Activated naive CD4-positive, alpha-beta T cell treated with anti-CD3 and anti-CD28 coated beads, Interleukin-2, amount 10 ng/mL, durations not matched to agents 7 days and 5 days (primary cell): ENCODE measurements around the gene ARHGEF28.

ENCODE experiments used
- CTCF ChIA-PET: fragments of 350-600 bp; sonication (Branson Sonifier 250); formaldehyde crosslinking; loops from one replicate; lab custom pipeline; 2021; ENCODE audit warnings: antibody characterized with exemption; lab: Charles Lee
- DNase-seq: peaks from one replicate; pipeline ENCODE4 v3.0.0-alpha.2; 2020
- H3K27ac Mint-ChIP-seq: one replicate; pipeline ENCODE4 v1.8.0; 2021; ENCODE audit warnings: mild to moderate bottlenecking, moderate library complexity, mixed read lengths
- H3K27me3 Mint-ChIP-seq: one replicate; pipeline ENCODE4 v1.8.0; 2021; ENCODE audit warnings: mild to moderate bottlenecking, mixed read lengths
- H3K36me3 Mint-ChIP-seq: one replicate; pipeline ENCODE4 v1.8.0; 2021; ENCODE audit warnings: mixed read lengths
- H3K4me1 Mint-ChIP-seq: one replicate; pipeline ENCODE4 v1.8.0; 2021; ENCODE audit warnings: mixed read lengths
- H3K4me3 Mint-ChIP-seq: one replicate; pipeline ENCODE4 v1.8.0; 2021; ENCODE audit warnings: mild to moderate bottlenecking, moderate library complexity, mixed read lengths
- H3K9me3 Mint-ChIP-seq: one replicate; pipeline ENCODE4 v1.8.0; 2021; ENCODE audit warnings: mixed read lengths

Gene ARHGEF28

GRCh38 chr5:73862796-73863195 is 236.8 kb downstream of the ARHGEF28 start:
- Mint-ChIP-seq H3K27me3 (peaks cover 13% of the 10 kb centered on the region), H3K27ac (no peak overlapping the region), H3K4me3 (no peak overlapping the region), H3K36me3 (no peaks in the 10 kb centered on the region), H3K4me1 (no peaks in the 10 kb centered on the region), H3K9me3 (no peaks in the 10 kb centered on the region)
- DNase-seq: no peak
- CTCF ChIA-PET: no interaction called here

DNA sequence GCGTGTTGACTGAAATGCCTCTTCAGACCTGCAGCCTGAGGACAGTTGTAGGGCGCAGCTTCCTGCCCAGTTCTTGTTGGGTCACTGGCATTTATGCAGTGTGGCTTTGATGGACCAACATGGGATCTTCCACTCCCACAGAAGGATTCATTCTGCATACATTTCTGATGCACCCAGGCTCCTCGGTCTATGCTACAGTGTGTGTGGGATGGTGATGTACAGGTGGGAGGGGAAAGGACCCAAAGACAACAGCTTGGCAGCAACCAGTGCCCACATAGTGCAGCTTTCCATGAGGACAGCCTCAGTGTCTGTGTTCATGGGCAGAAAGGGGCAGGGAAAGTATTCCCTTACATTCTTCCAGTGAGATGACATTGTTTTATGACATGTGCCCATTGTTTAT is 237.9 kb downstream of the ARHGEF28 start:
- Mint-ChIP-seq H3K4me1 (no peaks in the 10 kb centered on the region), H3K36me3 (no peaks in the 10 kb centered on the region), H3K4me3 (no peak overlapping the region), H3K27ac (no peak overlapping the region), H3K9me3 (no peaks in the 10 kb centered on the region), H3K27me3 (peaks cover 7% of the 10 kb centered on the region)
- DNase-seq: no peak
- CTCF ChIA-PET: no interaction called here

GRCh38 chr5:73865315-73865714 is 239.3 kb downstream of the ARHGEF28 start:
- H3K4me3 Mint-ChIP-seq: no peak overlapping the region
- no peak for DNase-seq
- no peaks in the 10 kb centered on the region for H3K4me1 Mint-ChIP-seq
- CTCF ChIA-PET: no interaction called here
- H3K27me3 Mint-ChIP-seq: peaks cover 7% of the 10 kb centered on the region
- H3K9me3 Mint-ChIP-seq: no peaks in the 10 kb centered on the region
- no peak overlapping the region for H3K27ac Mint-ChIP-seq
- no peaks in the 10 kb centered on the region for H3K36me3 Mint-ChIP-seq

- no peaks in the 10 kb centered on the region for H3K36me3 Mint-ChIP-seq
- DNase-seq: no peak
- no peak overlapping the region for H3K27ac Mint-ChIP-seq
- CTCF ChIA-PET: no interaction called here
- no peak overlapping the region for H3K4me3 Mint-ChIP-seq
- peaks cover 7% of the 10 kb centered on the region for H3K27me3 Mint-ChIP-seq
- H3K9me3 Mint-ChIP-seq: no peaks in the 10 kb centered on the region
- H3K4me1 Mint-ChIP-seq: no peaks in the 10 kb centered on the region
Observed at GRCh38 chr5:73867345-73868335, 241.6 kb downstream of the ARHGEF28 start.

DNA sequence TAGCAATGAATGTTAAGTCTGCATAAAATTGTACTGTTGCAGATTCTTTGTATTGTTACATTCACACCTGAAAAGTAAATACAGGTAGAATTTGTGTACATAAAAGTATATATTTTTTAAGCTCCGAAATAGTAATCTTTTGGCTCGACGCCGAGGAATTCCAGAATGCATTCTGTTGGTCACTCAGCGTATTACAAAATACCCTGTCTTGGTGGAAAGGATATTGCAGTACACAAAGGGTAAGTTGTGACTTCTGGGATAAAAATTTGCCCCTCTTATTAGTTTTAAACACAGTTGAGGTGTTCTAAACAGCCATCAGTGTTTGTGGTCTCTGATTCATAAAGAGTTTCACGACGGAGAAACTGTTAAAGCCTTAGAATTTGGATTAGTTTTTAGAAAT is 257.6 kb downstream of the ARHGEF28 start:
- Mint-ChIP-seq H3K4me1 (no peaks in the 10 kb centered on the region), H3K4me3 (no peak overlapping the region), H3K9me3 (no peaks in the 10 kb centered on the region), H3K27ac (no peak overlapping the region), H3K27me3 (peaks cover 7% of the 10 kb centered on the region), H3K36me3 (no peaks in the 10 kb centered on the region)
- CTCF ChIA-PET: no interaction called here
- no peak for DNase-seq

DNA sequence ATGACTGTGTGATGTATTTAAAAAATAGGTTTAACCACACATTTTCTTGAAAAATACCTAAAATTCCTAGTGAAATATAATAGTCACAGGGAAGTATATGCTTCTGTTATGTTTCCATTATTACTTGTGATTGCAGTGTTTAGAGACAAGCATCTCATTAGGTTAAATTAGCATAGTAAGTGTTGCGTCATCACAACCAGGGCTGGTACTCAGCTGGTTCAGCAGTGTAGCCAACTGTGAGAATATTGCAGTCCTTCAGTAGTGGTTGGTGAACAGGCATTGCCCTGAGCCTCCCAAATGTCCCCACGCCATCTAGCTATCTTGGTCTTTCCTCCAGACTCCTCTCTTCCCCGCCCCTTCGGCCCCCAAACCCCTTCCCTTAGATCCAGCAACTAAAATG is 261.7 kb downstream of the ARHGEF28 start:
- CTCF ChIA-PET: no interaction called here

DNA sequence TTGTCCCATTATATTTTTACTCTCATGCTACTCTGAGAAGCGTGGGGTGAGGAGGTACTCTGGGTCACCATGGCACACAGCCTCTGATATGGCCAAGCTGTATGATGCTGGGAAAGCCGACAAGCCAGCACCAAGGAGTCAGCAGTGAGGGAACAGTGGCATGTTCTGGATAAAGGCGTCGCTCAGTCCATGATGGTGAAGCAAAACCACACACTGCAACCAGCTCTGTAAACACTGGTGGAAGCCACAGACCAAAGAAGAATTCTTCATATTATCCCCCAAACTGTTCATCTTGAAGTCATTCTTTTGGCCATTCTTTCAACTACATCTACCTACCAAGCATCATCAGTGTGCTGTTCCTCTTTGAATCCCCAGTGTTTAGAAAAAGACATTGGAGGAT is 264.6 kb downstream of the ARHGEF28 start:
- Mint-ChIP-seq H3K4me3 (no peak overlapping the region), H3K27ac (no peak overlapping the region), H3K27me3 (peaks cover 10% of the 10 kb centered on the region), H3K9me3 (no peaks in the 10 kb centered on the region), H3K36me3 (no peaks in the 10 kb centered on the region), H3K4me1 (no peaks in the 10 kb centered on the region)
- CTCF ChIA-PET: no interaction called here
- no peak for DNase-seq

More for the DNA sequence above, 261.7 kb downstream of the ARHGEF28 start:
- Mint-ChIP-seq H3K27me3 (peaks cover 7% of the 10 kb centered on the region), H3K4me1 (no peaks in the 10 kb centered on the region), H3K27ac (no peak overlapping the region), H3K36me3 (no peaks in the 10 kb centered on the region), H3K9me3 (no peaks in the 10 kb centered on the region), H3K4me3 (no peak overlapping the region)
- no peak for DNase-seq

DNA sequence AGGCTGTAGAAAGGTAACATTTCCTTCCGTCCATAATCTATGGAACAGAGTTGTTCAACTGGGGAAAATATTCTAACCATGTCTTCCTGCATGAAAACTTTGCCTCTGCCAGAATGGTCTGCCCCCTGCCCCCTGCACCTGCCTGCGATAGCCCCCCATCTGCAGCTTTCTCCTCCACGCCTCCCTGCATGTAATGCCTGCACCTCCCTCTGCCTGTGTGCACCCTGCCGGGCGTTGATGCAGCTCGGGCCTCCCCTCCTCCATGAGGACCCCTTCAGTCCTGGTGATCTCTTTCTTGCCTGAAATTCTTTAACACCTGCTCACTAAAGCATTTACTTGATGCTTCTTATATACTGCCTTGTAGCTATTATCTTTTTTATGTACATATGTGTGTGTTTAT is 266.2 kb downstream of the ARHGEF28 start:
- no peaks in the 10 kb centered on the region for H3K4me1 Mint-ChIP-seq
- H3K27ac Mint-ChIP-seq: no peak overlapping the region
- CTCF ChIA-PET: interaction anchor here (0.5 to 1.1 kb wide), 2 partner anchors 10 to 99 kb away, joined by 3 to 4 read pairs; no protein-coding TSS in a partner anchor
- no peak for DNase-seq
- H3K9me3 Mint-ChIP-seq: no peaks in the 10 kb centered on the region
- peaks cover 11% of the 10 kb centered on the region for H3K27me3 Mint-ChIP-seq
- H3K36me3 Mint-ChIP-seq: no peaks in the 10 kb centered on the region
- no peak overlapping the region for H3K4me3 Mint-ChIP-seq

DNA sequence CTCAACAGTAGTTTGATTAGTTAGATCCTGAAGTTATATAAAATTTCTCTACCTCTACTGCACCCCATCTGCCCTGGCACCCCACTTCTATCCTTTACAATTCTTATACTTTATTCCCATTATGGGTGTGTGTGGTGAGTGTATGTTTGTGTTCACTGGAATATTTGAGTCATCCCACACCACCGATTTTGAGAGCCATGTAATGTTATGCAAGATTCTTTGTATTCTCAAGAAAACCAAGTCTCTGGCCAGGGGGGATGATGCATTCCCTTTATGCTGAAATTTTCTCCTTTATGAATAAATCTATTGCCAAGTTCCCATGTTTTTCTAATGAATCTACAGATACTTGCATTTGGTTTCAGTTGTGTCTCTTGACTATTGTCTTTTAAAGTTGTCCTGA is 266.8 kb downstream of the ARHGEF28 start:
- CTCF ChIA-PET: interaction anchor here (0.5 to 1.4 kb wide), 2 partner anchors 10 to 100 kb away, joined by 3 to 4 read pairs; no protein-coding TSS in a partner anchor

GRCh38 chr5:73893813-73894212 is 267.8 kb downstream of the ARHGEF28 start:
- no peaks in the 10 kb centered on the region for H3K4me1 Mint-ChIP-seq

More for the DNA sequence above, 266.8 kb downstream of the ARHGEF28 start:
- H3K4me3 Mint-ChIP-seq: no peak overlapping the region
- H3K4me1 Mint-ChIP-seq: no peaks in the 10 kb centered on the region
- no peaks in the 10 kb centered on the region for H3K36me3 Mint-ChIP-seq
- peaks cover 11% of the 10 kb centered on the region for H3K27me3 Mint-ChIP-seq
- no peak for DNase-seq
- H3K27ac Mint-ChIP-seq: no peak overlapping the region
- H3K9me3 Mint-ChIP-seq: no peaks in the 10 kb centered on the region

GRCh38 chr5:73894860-73895259 is 268.9 kb downstream of the ARHGEF28 start:
- no peak overlapping the region for H3K27ac Mint-ChIP-seq
- DNase-seq: no peak
- H3K4me1 Mint-ChIP-seq: no peaks in the 10 kb centered on the region
- no peaks in the 10 kb centered on the region for H3K36me3 Mint-ChIP-seq
- no peak overlapping the region for H3K4me3 Mint-ChIP-seq
- H3K9me3 Mint-ChIP-seq: no peaks in the 10 kb centered on the region
- peaks cover 17% of the 10 kb centered on the region for H3K27me3 Mint-ChIP-seq
- CTCF ChIA-PET: no interaction called here

More at GRCh38 chr5:73893813-73894212, 267.8 kb downstream of the ARHGEF28 start:
- no peaks in the 10 kb centered on the region for H3K9me3 Mint-ChIP-seq
- CTCF ChIA-PET: interaction anchor here (1.4 kb wide), 1 partner anchor 8 kb away, joined by 4 read pairs; no protein-coding TSS in a partner anchor
- no peaks in the 10 kb centered on the region for H3K36me3 Mint-ChIP-seq
- no peak overlapping the region for H3K4me3 Mint-ChIP-seq
- no peak for DNase-seq
- no peak overlapping the region for H3K27ac Mint-ChIP-seq
- peaks cover 11% of the 10 kb centered on the region for H3K27me3 Mint-ChIP-seq

DNA sequence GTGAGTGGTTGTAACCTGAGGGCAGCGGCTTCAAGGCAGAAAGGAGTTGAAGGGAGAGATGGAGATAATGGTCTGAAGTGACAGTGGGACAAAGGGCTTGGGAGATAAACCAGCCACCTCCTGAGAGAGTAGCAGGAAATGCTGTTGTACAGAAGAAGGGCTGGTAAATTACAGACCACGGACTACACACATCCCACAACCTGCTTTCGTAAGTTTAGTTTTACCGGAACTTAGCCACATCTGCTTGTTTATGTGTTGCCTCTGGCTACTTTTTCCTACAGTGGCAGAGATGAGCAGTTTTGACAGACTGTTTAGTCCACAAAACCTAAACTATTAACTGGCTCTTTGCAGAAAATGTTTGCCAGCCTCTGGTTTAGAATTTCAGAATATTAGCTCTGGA is 269.5 kb downstream of the ARHGEF28 start:
- no peak overlapping the region for H3K4me3 Mint-ChIP-seq
- no peak overlapping the region for H3K27ac Mint-ChIP-seq
- DNase-seq: no peak
- H3K36me3 Mint-ChIP-seq: no peaks in the 10 kb centered on the region
- H3K4me1 Mint-ChIP-seq: no peaks in the 10 kb centered on the region
- CTCF ChIA-PET: no interaction called here
- H3K9me3 Mint-ChIP-seq: no peaks in the 10 kb centered on the region
- H3K27me3 Mint-ChIP-seq: peaks cover 18% of the 10 kb centered on the region

- peaks cover 24% of the 10 kb centered on the region for H3K27me3 Mint-ChIP-seq
- no peak overlapping the region for H3K4me3 Mint-ChIP-seq
- no peaks in the 10 kb centered on the region for H3K36me3 Mint-ChIP-seq
- CTCF ChIA-PET: no interaction called here
- DNase-seq: no peak
- no peaks in the 10 kb centered on the region for H3K4me1 Mint-ChIP-seq
- H3K27ac Mint-ChIP-seq: no peak overlapping the region
- H3K9me3 Mint-ChIP-seq: no peaks in the 10 kb centered on the region
Observed at GRCh38 chr5:73896097-73896496, 270.1 kb downstream of the ARHGEF28 start.

DNA sequence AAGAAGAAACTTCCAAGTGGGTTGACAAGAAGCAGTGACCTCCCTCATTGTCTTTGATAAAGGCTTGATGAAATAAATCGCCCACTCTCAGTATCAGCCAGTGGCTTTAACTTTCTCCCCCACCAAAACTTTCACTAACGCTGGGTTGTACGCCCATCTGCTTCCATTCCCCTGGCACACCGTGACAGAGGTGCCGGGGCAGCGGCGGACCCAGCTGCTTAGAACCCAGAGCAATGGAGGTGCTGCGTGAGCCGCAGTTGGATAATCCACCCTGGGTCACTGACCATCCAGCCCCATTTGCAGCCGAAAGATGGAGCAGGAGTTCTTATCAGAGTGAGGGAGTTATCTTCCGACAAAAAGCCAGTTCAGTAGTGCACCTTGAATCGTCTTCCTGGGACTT is 270.7 kb downstream of the ARHGEF28 start:
- Mint-ChIP-seq H3K27me3 (peaks cover 25% of the 10 kb centered on the region), H3K4me1 (no peaks in the 10 kb centered on the region), H3K9me3 (no peaks in the 10 kb centered on the region), H3K36me3 (no peaks in the 10 kb centered on the region), H3K27ac (no peak overlapping the region), H3K4me3 (no peak overlapping the region)
- CTCF ChIA-PET: no interaction called here
- DNase-seq: no peak

- Mint-ChIP-seq H3K4me1 (no peaks in the 10 kb centered on the region), H3K27me3 (peaks cover 25% of the 10 kb centered on the region), H3K36me3 (no peaks in the 10 kb centered on the region), H3K4me3 (no peak overlapping the region), H3K27ac (no peak overlapping the region), H3K9me3 (no peaks in the 10 kb centered on the region)
- DNase-seq: no peak
- CTCF ChIA-PET: interaction anchor here (1.1 kb wide), 1 partner anchor 751 kb away, joined by 3 read pairs; no protein-coding TSS in a partner anchor
Observed at GRCh38 chr5:73897893-73898292, 271.9 kb downstream of the ARHGEF28 start.
